GM23338 (cell line): ENCODE data around the gene CGNL1. TPM values are rescaled to one million over a fixed set of nuclear protein-coding genes. Genes with fewer than 3 reads are reported as not detected.

Experiments
- ATAC-seq: fragments of 200-7000 bp; cut with Tn5 transposase; 3 replicates; pipeline ENCODE4 v1.9.1; 2020
- DNase-seq: peaks from one replicate; pipeline ENCODE4 v3.0.0-alpha.2; 2015; ENCODE audit warnings: low spot score
- H2AFZ ChIP-seq: fragments of 200-600 bp; sonication (generic); 2 replicates; pipeline ENCODE4 v1.8.0; 2016; ENCODE audit warnings: antibody characterized with exemption, mild to moderate bottlenecking, moderate library complexity
- H3F3A ChIP-seq: fragments of 200-600 bp; sonication (generic); replicated peaks from 2 replicates; pipeline ENCODE4 v1.8.0; 2017; ENCODE audit warnings: antibody characterized with exemption, mixed run types, low read depth
- H3K27ac ChIP-seq: fragments of 200-600 bp; sonication (generic); 2 replicates; pipeline ENCODE4 v1.6.1; 2016; ENCODE audit warnings: low read depth
- H3K27me3 ChIP-seq: fragments of 200-600 bp; sonication (generic); 2 replicates; pipeline ENCODE4 v1.8.0; 2016; ENCODE audit warnings: mild to moderate bottlenecking, mixed run types, moderate library complexity; ENCODE audit not compliant: insufficient read depth
- H3K36me3 ChIP-seq: fragments of 200-600 bp; sonication (generic); 2 replicates; pipeline ENCODE4 v1.8.0; 2016; ENCODE audit warnings: mild to moderate bottlenecking; ENCODE audit not compliant: insufficient read depth
- H3K4me1 ChIP-seq: fragments of 200-600 bp; sonication (generic); 2 replicates; pipeline ENCODE4 v1.8.0; 2016; ENCODE audit warnings: mild to moderate bottlenecking, moderate library complexity; ENCODE audit not compliant: insufficient read depth
- H3K4me2 ChIP-seq: fragments of 200-600 bp; sonication (generic); 2 replicates; pipeline ENCODE4 v1.7.1; 2017; ENCODE audit warnings: mixed run types
- H3K4me3 ChIP-seq: fragments of 200-600 bp; sonication (generic); 2 replicates; pipeline ENCODE4 v1.6.1; 2016; ENCODE audit warnings: mixed run types
- H3K79me2 ChIP-seq: fragments of 200-600 bp; sonication (generic); replicated peaks from 2 replicates; pipeline ENCODE4 v1.8.0; 2017; ENCODE audit warnings: mild to moderate bottlenecking; ENCODE audit not compliant: insufficient read depth
- H3K9me2 ChIP-seq: fragments of 200-600 bp; sonication (generic); 2 replicates; pipeline ENCODE4 v1.8.0; 2017; ENCODE audit not compliant: insufficient read depth
- H4K20me1 ChIP-seq: fragments of 200-600 bp; sonication (generic); replicated peaks from 2 replicates; pipeline ENCODE4 v1.8.0; 2017; ENCODE audit warnings: mild to moderate bottlenecking; ENCODE audit not compliant: insufficient read depth
- H3K27ac Mint-ChIP-seq: 2 replicates; pipeline ENCODE4 v1.8.0; 2020; ENCODE audit warnings: inconsistent platforms, mild to moderate bottlenecking, moderate library complexity, mixed read lengths
- H3K27me3 Mint-ChIP-seq: 3 replicates; pipeline ENCODE4 v1.8.0; 2022; ENCODE audit warnings: low read depth, mild to moderate bottlenecking, moderate library complexity, mixed read lengths, inconsistent platforms; ENCODE audit not compliant: insufficient read depth, poor library complexity
- H3K36me3 Mint-ChIP-seq: 3 replicates; pipeline ENCODE4 v1.8.0; 2021; ENCODE audit warnings: low read depth, mild to moderate bottlenecking, inconsistent platforms, moderate library complexity, mixed read lengths
- H3K4me1 Mint-ChIP-seq: 3 replicates; pipeline ENCODE4 v1.8.0; 2020; ENCODE audit warnings: mild to moderate bottlenecking, inconsistent platforms, mixed read lengths
- H3K4me3 Mint-ChIP-seq: 3 replicates; pipeline ENCODE4 v1.8.0; 2021; ENCODE audit warnings: moderate library complexity, mild to moderate bottlenecking, inconsistent platforms, mixed read lengths
- H3K9me3 Mint-ChIP-seq: 3 replicates; pipeline ENCODE4 v1.8.0; 2020; ENCODE audit warnings: moderate library complexity, mild to moderate bottlenecking, inconsistent platforms, mixed read lengths
- CREB1 ChIP-seq: fragments of 250-450 bp; sonication (Bioruptor Pico); IDR thresholded peaks from 2 replicates; pipeline ENCODE4 v1.5.0; 2020; ENCODE audit warnings: low read depth, mild to moderate bottlenecking, moderate library complexity
- EZH2 ChIP-seq: fragments of 200-600 bp; sonication (generic); IDR thresholded peaks from one replicate; pipeline ENCODE4 v1.8.0; 2017; ENCODE audit warnings: antibody characterized with exemption, mild to moderate bottlenecking, low read depth; ENCODE audit not compliant: unreplicated experiment
- EZH2phosphoT487 ChIP-seq: fragments of 200-600 bp; sonication (generic); IDR thresholded peaks from one replicate; pipeline ENCODE4 v1.8.1; 2018; ENCODE audit warnings: antibody characterized with exemption; ENCODE audit not compliant: unreplicated experiment
- POLR2AphosphoS5 ChIP-seq: IDR thresholded peaks from 2 replicates; pipeline ENCODE4 v1.6.1; 2016; ENCODE audit warnings: antibody characterized with exemption, low read depth
- ZNF114 ChIP-seq: fragments of 250-450 bp; sonication (Bioruptor Pico); IDR thresholded peaks from 2 replicates; pipeline ENCODE4 v1.5.0; 2020; ENCODE audit warnings: mild to moderate bottlenecking, moderate library complexity
- ZNF331 ChIP-seq: fragments of 250-450 bp; sonication (Bioruptor Pico); IDR thresholded peaks from 2 replicates; pipeline ENCODE4 v1.5.0; 2020; ENCODE audit warnings: low read depth, mild to moderate bottlenecking, moderate library complexity
- ZNF462 ChIP-seq: fragments of 250-450 bp; sonication (Bioruptor Pico); IDR thresholded peaks from 2 replicates; pipeline ENCODE4 v1.5.0; 2020; ENCODE audit warnings: mild to moderate bottlenecking, moderate library complexity
- polyA plus RNA-seq: library from polyadenylated mRNA; unstranded; fragments of >200 nt; fragmentation: Nextera tagmentation; extraction: Ambion mirVana; gene quantifications from 2 replicates; pipeline ENCODE4 v1.2.1, GENCODE V29; 2016
- total RNA-seq: library from RNA; depleted of rRNA; stranded (reverse); fragments of >200 nt; shearing (Covaris generic); gene quantifications from 2 replicates; pipeline ENCODE4 v1.2.3, GENCODE V29; 2014
- TF ChIP-seq, protein P1 (sequence below): IDR thresholded peaks from one replicate; pipeline ENCODE4 v1.6.1; 2018; ENCODE audit warnings: antibody characterized with exemption; ENCODE audit not compliant: unreplicated experiment
- TF ChIP-seq, protein P2 (sequence below): IDR thresholded peaks from 2 replicates; pipeline ENCODE4 v1.6.1; 2016; ENCODE audit warnings: antibody characterized with exemption

CGNL1 gene
- total and polyA plus RNA-seq, 2 experiments from 2014 or later, result 20.0 to 57.8 TPM

- TF ChIP-seq EZH2 (no peak), EZH2phosphoT487 (no peak), ZNF114 (CRISPR knock-in tag) (no peak), CREB1 (CRISPR knock-in tag) (no peak), ZNF331 (CRISPR knock-in tag) (no peak), ZNF462 (CRISPR knock-in tag) (no peak), POLR2AphosphoS5 (no peak)
Measured at GRCh38 chr15:57548351-57548750, 172.0 kb downstream of the CGNL1 start (continued).

DNA sequence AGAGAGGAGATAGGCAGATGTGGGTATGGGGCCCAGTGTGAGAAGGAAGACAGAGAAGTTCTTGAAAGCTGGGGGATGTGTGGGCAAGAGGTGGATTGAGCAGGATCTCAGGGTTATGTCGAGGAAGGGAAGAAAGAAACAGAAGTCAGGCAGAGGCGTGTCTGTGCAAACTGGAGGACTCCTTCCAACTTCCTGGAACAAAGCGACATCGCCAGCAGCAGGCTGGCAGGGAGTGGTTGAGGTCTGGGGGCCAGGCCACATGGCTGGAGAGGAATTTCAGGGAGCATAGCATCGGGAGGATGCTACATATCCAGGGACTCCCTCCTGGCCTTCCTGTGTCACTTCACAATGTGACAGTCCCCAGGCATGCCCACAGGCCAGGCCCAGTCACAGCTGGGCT, 172.5 kb downstream of the CGNL1 start:
- DNase-seq (no peak), ATAC-seq (no peak)
- Histone ChIP-seq H3K4me1 (peaks cover 4% of the 10 kb centered on the region; the same call in 1 of the 2 replicates), H3K4me3 (no peak overlapping the region), H3K27ac (no peak overlapping the region), H4K20me1 (no peaks in the 10 kb centered on the region), H3K36me3 (peaks cover 8% of the 10 kb centered on the region), H3F3A (no peaks in the 10 kb centered on the region), H3K27me3 (no peaks in the 10 kb centered on the region), H2AFZ (no peak overlapping the region), H3K79me2 (no peaks in the 10 kb centered on the region), H3K9me2 (0 out of 2 replicates have a peak, but pooled peaks cover 2% of the 10 kb centered on the region), H3K4me2 (no peak overlapping the region)
- peaks cover 27% of the 10 kb centered on the region for H3K4me1 Mint-ChIP-seq
- no peak overlapping the region for H3K4me3 Mint-ChIP-seq
- H3K27me3 Mint-ChIP-seq, result peaks cover 9% of the 10 kb centered on the region
- peaks cover 63% of the 10 kb centered on the region for H3K36me3 Mint-ChIP-seq
- TF ChIP-seq, protein P1, sequence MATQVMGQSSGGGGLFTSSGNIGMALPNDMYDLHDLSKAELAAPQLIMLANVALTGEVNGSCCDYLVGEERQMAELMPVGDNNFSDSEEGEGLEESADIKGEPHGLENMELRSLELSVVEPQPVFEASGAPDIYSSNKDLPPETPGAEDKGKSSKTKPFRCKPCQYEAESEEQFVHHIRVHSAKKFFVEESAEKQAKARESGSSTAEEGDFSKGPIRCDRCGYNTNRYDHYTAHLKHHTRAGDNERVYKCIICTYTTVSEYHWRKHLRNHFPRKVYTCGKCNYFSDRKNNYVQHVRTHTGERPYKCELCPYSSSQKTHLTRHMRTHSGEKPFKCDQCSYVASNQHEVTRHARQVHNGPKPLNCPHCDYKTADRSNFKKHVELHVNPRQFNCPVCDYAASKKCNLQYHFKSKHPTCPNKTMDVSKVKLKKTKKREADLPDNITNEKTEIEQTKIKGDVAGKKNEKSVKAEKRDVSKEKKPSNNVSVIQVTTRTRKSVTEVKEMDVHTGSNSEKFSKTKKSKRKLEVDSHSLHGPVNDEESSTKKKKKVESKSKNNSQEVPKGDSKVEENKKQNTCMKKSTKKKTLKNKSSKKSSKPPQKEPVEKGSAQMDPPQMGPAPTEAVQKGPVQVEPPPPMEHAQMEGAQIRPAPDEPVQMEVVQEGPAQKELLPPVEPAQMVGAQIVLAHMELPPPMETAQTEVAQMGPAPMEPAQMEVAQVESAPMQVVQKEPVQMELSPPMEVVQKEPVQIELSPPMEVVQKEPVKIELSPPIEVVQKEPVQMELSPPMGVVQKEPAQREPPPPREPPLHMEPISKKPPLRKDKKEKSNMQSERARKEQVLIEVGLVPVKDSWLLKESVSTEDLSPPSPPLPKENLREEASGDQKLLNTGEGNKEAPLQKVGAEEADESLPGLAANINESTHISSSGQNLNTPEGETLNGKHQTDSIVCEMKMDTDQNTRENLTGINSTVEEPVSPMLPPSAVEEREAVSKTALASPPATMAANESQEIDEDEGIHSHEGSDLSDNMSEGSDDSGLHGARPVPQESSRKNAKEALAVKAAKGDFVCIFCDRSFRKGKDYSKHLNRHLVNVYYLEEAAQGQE, result no peak
- TF ChIP-seq CREB1 (CRISPR knock-in tag) (no peak), ZNF114 (CRISPR knock-in tag) (no peak), EZH2 (no peak)
- TF ChIP-seq, protein P2, sequence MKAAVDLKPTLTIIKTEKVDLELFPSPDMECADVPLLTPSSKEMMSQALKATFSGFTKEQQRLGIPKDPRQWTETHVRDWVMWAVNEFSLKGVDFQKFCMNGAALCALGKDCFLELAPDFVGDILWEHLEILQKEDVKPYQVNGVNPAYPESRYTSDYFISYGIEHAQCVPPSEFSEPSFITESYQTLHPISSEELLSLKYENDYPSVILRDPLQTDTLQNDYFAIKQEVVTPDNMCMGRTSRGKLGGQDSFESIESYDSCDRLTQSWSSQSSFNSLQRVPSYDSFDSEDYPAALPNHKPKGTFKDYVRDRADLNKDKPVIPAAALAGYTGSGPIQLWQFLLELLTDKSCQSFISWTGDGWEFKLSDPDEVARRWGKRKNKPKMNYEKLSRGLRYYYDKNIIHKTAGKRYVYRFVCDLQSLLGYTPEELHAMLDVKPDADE, result no peak
- H3K9me3 Mint-ChIP-seq, result no peaks in the 10 kb centered on the region
- no peak overlapping the region for H3K27ac Mint-ChIP-seq
